SK-N-SH (cell line): ENCODE data around the gene MCF2L2. TPM values are rescaled to one million over a fixed set of nuclear protein-coding genes. Genes with fewer than 3 reads are reported as not detected.

ENCODE experiments used
- CTCF ChIA-PET: fragments of 300-600, 350-600 bp; formaldehyde crosslinking; extraction: SDS; loops from one replicate; lab custom pipeline; 2021; lab: Yijun Ruan, JAX
- POLR2A ChIA-PET: fragments of 350-600 bp; sonication (Branson Sonifier 250); formaldehyde crosslinking; extraction: SDS; loops from one replicate; lab custom pipeline; 2020; ENCODE audit warnings: antibody characterized with exemption, inconsistent platforms; lab: Yijun Ruan, JAX
- DNase-seq: peaks from one replicate; pipeline ENCODE4 v3.0.0; 2012
- H2AFZ ChIP-seq: fragments of 200-600 bp; sonication (generic); 2 replicates; pipeline ENCODE4 v1.8.1; 2016; ENCODE audit warnings: antibody characterized with exemption, mild to moderate bottlenecking, low read depth
- H3F3A ChIP-seq: fragments of 200-600 bp; sonication (generic); replicated peaks from 2 replicates; pipeline ENCODE3; 2016; ENCODE audit warnings: antibody characterized with exemption, mild to moderate bottlenecking; ENCODE audit not compliant: insufficient read depth
- H3K27ac ChIP-seq, 2 experiments: fragments of 200-500 bp in 1 of 2; fragments of 200-600 bp in 1 of 2; sonication (Bioruptor generic) in 1 of 2; sonication (generic), shearing (Covaris generic) in 1 of 2; 2 replicates each; pipeline versions ENCODE4 v1.5.1 to v1.6.1; 2014 to 2016; ENCODE audit warnings: low read depth in 2 of 2, inconsistent platforms in 1 of 2, low read length in 1 of 2, mild to moderate bottlenecking in 1 of 2, mixed read lengths in 1 of 2
- H3K27me3 ChIP-seq: fragments of 200-600 bp; sonication (generic), shearing (Covaris generic); 2 replicates; pipeline ENCODE4 v1.6.1; 2016; ENCODE audit warnings: mixed run types; ENCODE audit not compliant: insufficient read depth
- H3K36me3 ChIP-seq, 2 experiments: fragments of 200-500 bp in 1 of 2; fragments of 200-600 bp in 1 of 2; sonication (Bioruptor generic) in 1 of 2; sonication (generic) in 1 of 2; replicated peaks in 1 of 2; 2 replicates each; pipeline versions ENCODE3 to v1.5.1; 2014 to 2016; ENCODE audit warnings: low read length in 1 of 2, mild to moderate bottlenecking in 1 of 2; ENCODE audit not compliant: insufficient read depth in 2 of 2, control insufficient read depth in 1 of 2
- H3K4me1 ChIP-seq, 2 experiments: fragments of 200-500 bp in 1 of 2; fragments of 200-600 bp in 1 of 2; sonication (Bioruptor generic) in 1 of 2; sonication (generic), shearing (Covaris generic) in 1 of 2; 2 replicates each; pipeline versions ENCODE4 v1.5.1 to v1.6.1; 2014 to 2016; ENCODE audit warnings: low read depth in 1 of 2, low read length in 1 of 2, mixed run types in 1 of 2; ENCODE audit not compliant: insufficient read depth in 2 of 2, control insufficient read depth in 1 of 2
- H3K4me2 ChIP-seq: fragments of 200-600 bp; sonication (generic), shearing (Covaris generic); 2 replicates; pipeline ENCODE4 v1.6.1; 2017; ENCODE audit warnings: mixed run types
- H3K4me3 ChIP-seq, 2 experiments: fragments of 200-500 bp in 1 of 2; fragments of 200-600 bp in 1 of 2; sonication (Bioruptor generic) in 1 of 2; sonication (generic), shearing (Covaris generic) in 1 of 2; 2 replicates each; pipeline versions ENCODE4 v1.5.1 to v1.8.1; 2014 to 2016; ENCODE audit warnings: low read depth in 2 of 2, inconsistent platforms in 1 of 2, low read length in 1 of 2, mild to moderate bottlenecking in 1 of 2, mixed read lengths in 1 of 2, moderate library complexity in 1 of 2
- H3K79me2 ChIP-seq: fragments of 200-600 bp; sonication (generic); 2 replicates; pipeline ENCODE4 v1.8.1; 2017; ENCODE audit warnings: mild to moderate bottlenecking; ENCODE audit not compliant: insufficient read depth
- H3K9ac ChIP-seq: fragments of 200-600 bp; sonication (generic); 2 replicates; pipeline ENCODE4 v1.6.1; 2017; ENCODE audit warnings: mixed run types
- H3K9me2 ChIP-seq: fragments of 200-600 bp; sonication (generic); 2 replicates; pipeline ENCODE4 v1.6.1; 2017; ENCODE audit warnings: mixed run types
- H3K9me3 ChIP-seq: fragments of 200-600 bp; sonication (generic); 2 replicates; pipeline ENCODE4 v1.6.1; 2017; ENCODE audit warnings: mixed run types, mild to moderate bottlenecking, moderate library complexity
- H4K20me1 ChIP-seq: fragments of 200-600 bp; sonication (generic); 2 replicates; pipeline ENCODE4 v1.6.1; 2017; ENCODE audit warnings: mild to moderate bottlenecking, mixed run types; ENCODE audit not compliant: insufficient read depth
- CHD2 ChIP-seq: fragments of 150-350 bp; IDR thresholded peaks from 2 replicates; pipeline ENCODE4 v1.6.1; 2018; ENCODE audit warnings: low read length; ENCODE audit not compliant: partially characterized antibody
- EZH2phosphoT487 ChIP-seq: fragments of 200-600 bp; sonication (generic); IDR thresholded peaks from 2 replicates; pipeline ENCODE4 v1.6.1; 2017; ENCODE audit warnings: low read depth, mixed run types, mild to moderate bottlenecking, antibody characterized with exemption, moderate library complexity, borderline replicate concordance
- GABPA ChIP-seq: IDR thresholded peaks from 2 replicates; pipeline ENCODE4 v1.4.0; 2012; ENCODE audit warnings: low read depth, mild to moderate bottlenecking
- MEF2A ChIP-seq: IDR thresholded peaks from 2 replicates; pipeline ENCODE4 v1.4.0; 2012; ENCODE audit warnings: low read depth, borderline replicate concordance
- MXI1 ChIP-seq: IDR thresholded peaks from 2 replicates; pipeline ENCODE4 v1.6.1; 2012; ENCODE audit warnings: mild to moderate bottlenecking, low read depth, low read length, improper control_type of control experiment
- NFIC ChIP-seq: IDR thresholded peaks from 2 replicates; pipeline ENCODE4 v1.4.0; 2012; ENCODE audit warnings: borderline replicate concordance
- RAD21 ChIP-seq: IDR thresholded peaks from 2 replicates; pipeline ENCODE4 v1.6.1; 2012; ENCODE audit warnings: mild to moderate bottlenecking, low read length
- RCOR1 ChIP-seq: fragments of 150-350 bp; IDR thresholded peaks from 2 replicates; pipeline ENCODE4 v1.6.1; 2017; ENCODE audit warnings: antibody characterized with exemption, low read length
- REST ChIP-seq: IDR thresholded peaks from 2 replicates; pipeline ENCODE4 v1.6.1; 2012; ENCODE audit warnings: mild to moderate bottlenecking, low read depth, low read length, moderate library complexity
- RFX5 ChIP-seq: IDR thresholded peaks from 2 replicates; pipeline ENCODE4 v1.6.1; 2012; ENCODE audit warnings: mild to moderate bottlenecking, improper control_type of control experiment, low read length
- RXRA ChIP-seq: IDR thresholded peaks from 2 replicates; pipeline ENCODE4 v1.4.0; 2012; ENCODE audit warnings: low read depth, mild to moderate bottlenecking, borderline replicate concordance
- TAF1 ChIP-seq: IDR thresholded peaks from 2 replicates; pipeline ENCODE4 v1.6.1; 2012; ENCODE audit warnings: low read depth, mild to moderate bottlenecking, low read length, moderate library complexity, borderline replicate concordance
- TCF12 ChIP-seq: IDR thresholded peaks from 2 replicates; pipeline ENCODE4 v1.4.0; 2012
- USF2 ChIP-seq: fragments of 150-350 bp; IDR thresholded peaks from 2 replicates; pipeline ENCODE4 v1.6.1; 2017; ENCODE audit warnings: antibody characterized with exemption, low read length, low read depth, borderline replicate concordance
- YY1 ChIP-seq: IDR thresholded peaks from 2 replicates; pipeline ENCODE4 v1.4.0; 2012; ENCODE audit warnings: low read depth, mild to moderate bottlenecking
- WGBS: methylation state at CpG from one replicate; pipeline ENCODE4 v1.1.6; 2017; ENCODE audit warnings: low lambda C conversion rate; 5-methylcytosine and 5-hydroxymethylcytosine counted together
- polyA plus RNA-seq, 3 experiments: library from polyadenylated mRNA; depleted of rRNA; stranded (reverse); fragments of >200 nt; gene quantifications; 2 replicates each; pipeline ENCODE4 v1.2.3, GENCODE V29; 2012
- TF ChIP-seq, protein P1 (sequence below): IDR thresholded peaks from 2 replicates; pipeline ENCODE4; 2012

The MCF2L2 gene
- polyA plus RNA-seq, 1 of the 3 experiments (the other 2 are of a cell fraction) = 0.56 TPM

DNA sequence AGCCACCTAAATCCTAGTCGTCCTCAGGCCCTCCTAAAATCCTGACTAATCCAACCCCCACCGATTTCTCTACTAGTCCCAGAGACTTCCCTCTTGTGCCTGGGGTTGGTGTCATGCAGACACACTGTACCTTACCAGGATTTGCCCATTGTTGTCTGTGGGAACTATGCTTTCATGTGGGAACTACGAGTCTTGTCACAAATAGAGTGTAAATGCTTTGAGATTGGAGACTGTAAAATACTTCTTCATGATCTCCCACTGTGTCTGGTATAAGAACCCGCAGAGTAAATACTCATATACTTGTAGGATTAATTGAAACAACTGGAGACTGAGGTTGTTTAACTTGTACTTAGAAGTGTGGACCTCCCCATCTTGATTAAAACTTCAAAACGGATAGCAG is 164.2 kb downstream of the MCF2L2 start:
- POLR2A ChIA-PET = no interaction called here
- H3K9ac ChIP-seq = no peak overlapping the region
- H3K4me2 ChIP-seq = no peak overlapping the region
- WGBS = 87% methylated on average over 5 of the region's 5 CpGs
- H3F3A ChIP-seq = peaks cover 6% of the 10 kb centered on the region
- no peak overlapping the region for H3K4me3 ChIP-seq
- H3K79me2 ChIP-seq = peaks cover 23% of the 10 kb centered on the region; the same call in 1 of the 2 replicates
- peaks cover 5% of the 10 kb centered on the region; the same call in 1 of the 2 replicates for H4K20me1 ChIP-seq
- H2AFZ ChIP-seq = no peak overlapping the region
- H3K9me2 ChIP-seq = no peaks in the 10 kb centered on the region
- peaks cover 0 to 3% of the 10 kb centered on the region in 2 experiments for H3K36me3 ChIP-seq
- TF ChIP-seq MEF2A (no peak), RXRA (no peak), RAD21 (no peak), RFX5 (no peak), TAF1 (no peak), CHD2 (no peak), RCOR1 (no peak)
- TF ChIP-seq, all 33 proteins: peak for 0
- peaks cover 0 to 24% of the 10 kb centered on the region in 2 experiments; a peak in 3 of 4 replicates for H3K4me1 ChIP-seq
- no peak for DNase-seq
- CTCF ChIA-PET = no interaction called here
- H3K27me3 ChIP-seq = no peaks in the 10 kb centered on the region
- H3K27ac ChIP-seq = no peak overlapping the region
- no peaks in the 10 kb centered on the region for H3K9me3 ChIP-seq

GRCh38 chr3:183262875-183263378 is 165.5 kb downstream of the MCF2L2 start:
- Histone ChIP-seq H3K9me3 (no peaks in the 10 kb centered on the region), H3K4me3 (no peak overlapping the region), H3K27ac (no peak overlapping the region), H3K79me2 (peaks cover 28% of the 10 kb centered on the region; the same call in 1 of the 2 replicates), H2AFZ (no peak overlapping the region), H3F3A (peaks cover 6% of the 10 kb centered on the region), H3K36me3 (peaks cover 0 to 6% of the 10 kb centered on the region in 2 experiments), H3K9me2 (no peaks in the 10 kb centered on the region), H3K27me3 (no peaks in the 10 kb centered on the region), H3K9ac (no peak overlapping the region), H4K20me1 (peaks cover 5% of the 10 kb centered on the region; the same call in 1 of the 2 replicates), H3K4me2 (no peak overlapping the region), H3K4me1 (peaks cover 0 to 24% of the 10 kb centered on the region in 2 experiments; a peak in 3 of 4 replicates)
- no peak for TF ChIP-seq MXI1
- TF ChIP-seq, protein P1, sequence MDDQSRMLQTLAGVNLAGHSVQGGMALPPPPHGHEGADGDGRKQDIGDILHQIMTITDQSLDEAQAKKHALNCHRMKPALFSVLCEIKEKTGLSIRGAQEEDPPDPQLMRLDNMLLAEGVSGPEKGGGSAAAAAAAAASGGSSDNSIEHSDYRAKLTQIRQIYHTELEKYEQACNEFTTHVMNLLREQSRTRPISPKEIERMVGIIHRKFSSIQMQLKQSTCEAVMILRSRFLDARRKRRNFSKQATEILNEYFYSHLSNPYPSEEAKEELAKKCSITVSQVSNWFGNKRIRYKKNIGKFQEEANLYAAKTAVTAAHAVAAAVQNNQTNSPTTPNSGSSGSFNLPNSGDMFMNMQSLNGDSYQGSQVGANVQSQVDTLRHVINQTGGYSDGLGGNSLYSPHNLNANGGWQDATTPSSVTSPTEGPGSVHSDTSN = no peak
- no peak for TF ChIP-seq NFIC
- TF ChIP-seq YY1 = no peak
- TF ChIP-seq TCF12 = no peak
- TF ChIP-seq REST = no peak
- TF ChIP-seq CHD2 = no peak
- TF ChIP-seq EZH2phosphoT487 = no peak
- no peak for TF ChIP-seq TAF1
- TF ChIP-seq GABPA = no peak
- no peak for TF ChIP-seq USF2
- ChIA-PET POLR2A (no interaction called here), CTCF (no interaction called here)
- WGBS = 95% methylated on average over 3 of the region's 3 CpGs
- no peak for DNase-seq
